IPS-18a (cell line): ENCODE results near the gene ARHGAP6.
A peak's percentile ranks its signal among the peaks of the same experiment; 100 is the strongest.

ENCODE experiments used
- H3K27ac ChIP-seq: one replicate; pipeline ENCODE4 v1.5.1; 2013; ENCODE audit warnings: low read length
- H3K27me3 ChIP-seq: one replicate; pipeline ENCODE4 v1.6.1; 2013; ENCODE audit warnings: mild to moderate bottlenecking, low read length; ENCODE audit not compliant: control insufficient read depth, insufficient read depth
- H3K36me3 ChIP-seq: one replicate; pipeline ENCODE4 v1.6.1; 2013; ENCODE audit warnings: low read depth, low read length; ENCODE audit not compliant: control insufficient read depth
- H3K4me1 ChIP-seq: one replicate; pipeline ENCODE4 v1.6.1; 2013; ENCODE audit warnings: low read depth, low read length; ENCODE audit not compliant: control insufficient read depth
- H3K4me3 ChIP-seq: one replicate; pipeline ENCODE4 v1.5.1; 2013; ENCODE audit warnings: low read length
- H3K9ac ChIP-seq: one replicate; pipeline ENCODE4 v1.6.1; 2013; ENCODE audit warnings: mild to moderate bottlenecking, low read length, moderate library complexity
- H3K9me3 ChIP-seq: one replicate; pipeline ENCODE4 v1.6.1; 2013; ENCODE audit warnings: low read depth, low read length; ENCODE audit not compliant: control insufficient read depth

The ARHGAP6 gene

GRCh38 chrX:11100281-11101035, 565.3 kb downstream of the ARHGAP6 start:
- peaks cover 7% of the 10 kb centered on the region for H3K4me1 ChIP-seq
- no peak overlapping the region for H3K27ac ChIP-seq
- no peak overlapping the region for H3K4me3 ChIP-seq
- H3K9me3 ChIP-seq, result no peaks in the 10 kb centered on the region
- peak overlapping the region; percentile 10 for H3K9ac ChIP-seq
- H3K27me3 ChIP-seq, result no peaks in the 10 kb centered on the region
- H3K36me3 ChIP-seq, result no peaks in the 10 kb centered on the region

GRCh38 chrX:11099465-11099864, 566.3 kb downstream of the ARHGAP6 start:
- no peak overlapping the region for H3K27ac ChIP-seq
- H3K4me3 ChIP-seq, result no peak overlapping the region
- H3K36me3 ChIP-seq, result no peaks in the 10 kb centered on the region
- no peaks in the 10 kb centered on the region for H3K27me3 ChIP-seq
- H3K4me1 ChIP-seq, result peaks cover 7% of the 10 kb centered on the region
- H3K9ac ChIP-seq, result no peak overlapping the region
- H3K9me3 ChIP-seq, result no peaks in the 10 kb centered on the region

DNA sequence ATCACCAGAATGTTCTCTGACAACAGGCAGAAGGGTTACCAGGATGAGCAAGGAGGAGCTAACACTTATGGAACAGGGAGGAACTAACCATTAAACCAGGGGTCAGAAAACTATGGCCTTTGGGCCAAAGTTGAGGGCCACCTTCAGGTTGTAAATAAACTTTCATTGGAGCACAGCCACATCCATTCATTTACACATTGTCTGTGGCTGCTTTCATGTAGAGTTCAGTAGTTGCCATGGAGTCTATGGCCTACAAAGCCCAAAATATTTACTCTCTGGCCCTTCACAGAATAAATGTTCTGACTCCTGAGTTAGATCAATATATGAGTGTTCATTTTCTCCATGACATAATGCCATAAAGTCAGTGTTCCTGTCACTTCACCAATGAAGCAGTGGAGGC, 567.8 kb downstream of the ARHGAP6 start:
- Histone ChIP-seq H3K27me3 (no peaks in the 10 kb centered on the region), H3K4me1 (peaks cover 7% of the 10 kb centered on the region), H3K36me3 (no peaks in the 10 kb centered on the region), H3K9ac (no peak overlapping the region), H3K27ac (no peak overlapping the region), H3K9me3 (no peaks in the 10 kb centered on the region), H3K4me3 (no peak overlapping the region)

- H3K4me1 ChIP-seq, result no peaks in the 10 kb centered on the region
- no peak overlapping the region for H3K27ac ChIP-seq
- H3K36me3 ChIP-seq, result no peaks in the 10 kb centered on the region
- no peaks in the 10 kb centered on the region for H3K27me3 ChIP-seq
- peaks cover 8% of the 10 kb centered on the region for H3K9me3 ChIP-seq
- no peak overlapping the region for H3K4me3 ChIP-seq
- H3K9ac ChIP-seq, result no peak overlapping the region
These were observed 575.9 kb downstream of the ARHGAP6 start for GRCh38 chrX:11089802-11090201.
